Measurements from ENCODE around the gene LAMB3. TPM values are rescaled to one million over a fixed set of nuclear protein-coding genes. Genes with fewer than 3 reads are reported as not detected.

Gene LAMB3
- total RNA-seq, 2 experiments from 2014 or later: 3.1 to 4.2 TPM

DNA sequence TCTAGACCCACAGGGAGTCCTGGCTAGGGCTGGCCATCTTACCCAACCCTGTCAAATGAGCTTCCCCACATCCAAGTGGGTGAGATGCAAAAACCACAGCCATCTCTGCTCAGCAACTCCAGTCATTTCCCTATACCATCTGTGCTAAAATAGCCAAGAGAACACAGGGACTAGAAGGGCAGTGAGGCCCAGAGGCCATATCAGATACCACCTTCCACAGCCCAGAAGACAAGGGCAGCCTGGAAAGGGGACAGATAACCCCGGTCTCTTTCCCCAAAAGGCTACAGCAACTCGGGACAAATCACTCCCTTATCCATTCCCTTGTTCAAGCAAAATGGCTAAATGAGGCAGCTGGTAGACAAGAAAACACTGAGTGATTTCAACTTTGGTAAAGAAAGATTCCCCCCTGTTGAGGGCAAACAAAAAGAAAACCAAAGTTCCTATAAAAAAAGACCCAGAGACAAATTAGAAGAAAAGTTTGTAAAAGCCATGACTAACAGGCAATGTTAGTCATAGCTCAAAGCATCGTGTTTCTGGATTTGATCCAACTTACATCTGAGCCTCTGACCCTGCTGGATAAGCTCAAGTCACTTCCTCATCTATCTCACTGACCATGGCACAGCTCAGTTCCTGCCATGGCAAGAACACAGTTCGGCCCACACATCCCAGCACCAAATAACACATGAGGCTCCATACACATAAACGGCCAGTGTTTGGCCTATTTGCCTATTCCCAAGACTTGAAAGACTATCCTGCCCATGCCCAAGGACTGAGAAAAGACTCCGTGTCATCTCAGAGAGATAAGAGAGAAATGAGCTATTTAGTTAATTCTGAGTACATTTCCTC is 3.1 kb downstream of the LAMB3 start:
- H3K4me1 Mint-ChIP-seq: peaks cover 52% of the 10 kb centered on the region
- H3K9me3 Mint-ChIP-seq (ENCODE audit: low read depth): no peaks in the 10 kb centered on the region
- ChIA-PET POLR2A (no interaction called here), CTCF (interaction anchor here (0.6 to 2.3 kb wide), 14 partner anchors 10 to 175 kb away, joined by 3 to 7 read pairs (median 4); no protein-coding TSS in a partner anchor)
- ATAC-seq (peak; percentile 54), DNase-seq (no peak)
- H3K4me3 Mint-ChIP-seq: no peak overlapping the region
- peak overlapping the region; percentile 48 for H3K27ac Mint-ChIP-seq
- no peaks in the 10 kb centered on the region for H3K36me3 Mint-ChIP-seq (ENCODE audit: low read depth)
- no peaks in the 10 kb centered on the region for H3K27me3 Mint-ChIP-seq
- intact Hi-C loops (cut with DNase I, micrococcal nuclease): loop anchor here in 1 of 2 experiments (1.0 kb wide), 1 partner anchor 24 kb away; no protein-coding TSS in a partner anchor

DNA sequence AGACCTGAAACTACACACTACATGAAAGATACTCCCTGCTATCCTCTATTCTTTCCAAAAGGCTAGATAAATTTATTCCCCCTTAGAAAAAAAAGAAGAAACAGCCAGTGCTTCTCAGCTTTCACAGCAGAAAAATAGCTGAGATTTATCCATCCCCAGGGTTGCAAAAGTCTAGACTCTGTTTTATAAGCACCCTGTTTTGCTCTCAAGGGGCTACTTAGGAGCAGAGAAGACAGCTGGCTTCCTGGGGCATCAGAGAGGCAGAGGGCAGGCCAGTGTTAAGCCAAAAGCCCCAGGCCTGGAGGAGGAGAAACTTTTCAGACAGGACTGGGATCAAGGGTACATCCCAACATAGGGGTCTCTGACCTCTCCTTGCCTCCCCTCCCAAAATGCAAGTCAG is 3.9 kb downstream of the LAMB3 start:
- Mint-ChIP-seq H3K27me3 (no peaks in the 10 kb centered on the region), H3K4me1 (peaks cover 46% of the 10 kb centered on the region), H3K9me3 (ENCODE audit: low read depth) (no peaks in the 10 kb centered on the region), H3K27ac (no peak overlapping the region), H3K36me3 (ENCODE audit: low read depth) (no peaks in the 10 kb centered on the region), H3K4me3 (no peak overlapping the region)
- intact Hi-C loops (cut with DNase I, micrococcal nuclease): no loop called here
- POLR2A ChIA-PET: no interaction called here
- CTCF ChIA-PET: interaction anchor here (0.6 to 2.3 kb wide), 5 partner anchors 13 to 612 kb away, joined by 3 to 7 read pairs (median 4); no protein-coding TSS in a partner anchor
- DNase-seq (no peak), ATAC-seq (no peak)

DNA sequence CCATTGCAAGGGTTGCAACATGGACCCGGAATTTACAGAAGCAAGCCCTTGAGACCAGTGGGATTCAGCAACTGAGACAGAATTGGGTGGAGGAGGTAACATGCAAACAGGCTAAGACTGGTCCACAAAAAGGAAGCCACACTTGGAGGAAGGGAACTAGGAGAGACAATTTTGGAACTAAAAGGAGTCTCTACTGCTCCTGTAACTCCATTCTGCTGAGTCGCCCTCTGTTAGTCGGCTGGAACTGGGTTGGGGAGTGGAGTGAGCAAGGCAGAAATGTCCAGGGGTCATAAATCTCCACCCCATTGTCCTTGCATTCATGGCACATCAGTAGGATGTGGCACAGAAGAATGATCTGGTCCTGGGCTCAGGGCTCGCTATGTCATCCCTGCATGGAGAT is 5.1 kb downstream of the LAMB3 start:
- Mint-ChIP-seq H3K36me3 (ENCODE audit: low read depth) (no peaks in the 10 kb centered on the region), H3K4me3 (no peak overlapping the region), H3K9me3 (ENCODE audit: low read depth) (no peaks in the 10 kb centered on the region), H3K27ac (no peak overlapping the region), H3K27me3 (no peaks in the 10 kb centered on the region), H3K4me1 (peaks cover 35% of the 10 kb centered on the region)
- ChIA-PET POLR2A (no interaction called here), CTCF (interaction anchor here (0.6 to 0.7 kb wide), 2 partner anchors 41 to 80 kb away, joined by 3 to 4 read pairs; no protein-coding TSS in a partner anchor)
- ATAC-seq: no peak
- no peak for DNase-seq
- intact Hi-C loops (cut with DNase I, micrococcal nuclease): loop anchor here in 1 of 2 experiments (2.0 kb wide), 1 partner anchor 46 kb away; no protein-coding TSS in a partner anchor

DNA sequence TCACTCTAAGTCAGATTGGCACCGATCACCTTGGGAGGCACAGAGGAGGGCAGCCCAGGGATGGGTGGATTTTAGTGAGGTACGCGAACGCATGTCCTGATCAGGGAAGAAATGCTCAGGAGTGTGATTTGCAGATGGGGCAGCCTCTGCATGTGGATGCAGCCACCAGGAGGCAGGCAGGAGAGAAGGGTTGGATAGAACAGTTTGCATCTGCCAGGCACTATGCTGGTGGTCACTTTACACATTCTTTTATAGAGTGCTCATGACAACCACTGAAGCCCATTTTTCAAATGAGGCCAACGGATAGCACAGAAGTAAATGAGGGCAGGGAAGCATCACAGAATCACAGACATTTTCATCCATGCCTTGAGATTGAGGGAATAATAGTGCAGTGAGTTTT is 5.7 kb downstream of the LAMB3 start:
- ChIA-PET POLR2A (no interaction called here), CTCF (interaction anchor here (0.6 to 0.8 kb wide), 4 partner anchors 41 to 1512 kb away, joined by 3 to 4 read pairs (median 3); no protein-coding TSS in a partner anchor)
- no peak overlapping the region for H3K4me3 Mint-ChIP-seq
- no peak for DNase-seq
- H3K4me1 Mint-ChIP-seq: peaks cover 31% of the 10 kb centered on the region
- no peaks in the 10 kb centered on the region for H3K36me3 Mint-ChIP-seq (ENCODE audit: low read depth)
- no peaks in the 10 kb centered on the region for H3K9me3 Mint-ChIP-seq (ENCODE audit: low read depth)
- H3K27me3 Mint-ChIP-seq: no peaks in the 10 kb centered on the region
- intact Hi-C loops (cut with DNase I, micrococcal nuclease): loop anchor here in 1 of 2 experiments (2.0 kb wide), 1 partner anchor 46 kb away; no protein-coding TSS in a partner anchor
- H3K27ac Mint-ChIP-seq: no peak overlapping the region
- no peak for ATAC-seq

DNA sequence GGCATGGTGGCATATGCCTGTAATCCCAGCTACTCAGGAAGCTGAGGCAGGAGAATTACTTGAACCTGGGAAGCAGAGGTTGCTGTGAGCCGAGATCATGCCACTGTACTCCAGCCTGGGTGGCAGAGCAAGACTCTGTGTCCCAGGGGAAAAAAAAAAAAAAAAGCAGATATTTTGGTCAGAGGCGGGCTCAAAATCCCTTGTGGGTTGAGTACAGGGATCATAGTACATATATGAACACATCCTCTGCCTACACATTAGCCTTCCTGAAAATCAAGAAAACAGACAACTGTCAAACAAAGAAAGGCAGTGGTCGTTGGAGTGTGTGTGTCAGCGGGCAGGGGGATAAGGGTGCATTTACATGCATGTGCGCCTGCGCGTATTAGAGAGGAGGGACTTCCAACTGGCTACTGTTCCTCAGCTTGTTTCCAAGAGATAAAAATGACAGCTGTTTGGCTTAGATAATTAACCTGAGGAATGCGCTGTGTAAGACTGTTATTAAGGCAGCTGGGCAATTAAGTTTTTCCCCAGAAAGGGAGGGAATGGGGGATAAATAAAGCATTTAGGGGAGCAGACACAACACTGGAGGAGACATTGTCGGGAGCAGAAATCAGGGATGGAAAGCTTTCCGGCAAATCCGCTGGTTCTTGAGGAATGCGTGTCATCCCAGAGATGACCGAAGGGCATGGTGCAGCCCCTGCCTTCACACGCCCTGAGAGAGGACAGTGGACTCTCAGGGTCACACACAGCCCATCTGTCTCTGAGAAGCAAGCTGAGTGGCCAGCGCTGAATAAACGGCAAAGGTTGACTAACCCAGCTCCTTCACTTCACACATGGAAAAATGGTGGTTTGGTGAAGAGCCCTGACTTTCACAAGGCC is 6.4 kb downstream of the LAMB3 start:
- no peak for ATAC-seq
- CTCF ChIA-PET: interaction anchor here (0.6 to 0.8 kb wide), 2 partner anchors 85 to 1511 kb away, joined by 3 read pairs; no protein-coding TSS in a partner anchor
- POLR2A ChIA-PET: no interaction called here
- Mint-ChIP-seq H3K4me3 (no peak overlapping the region), H3K27me3 (no peaks in the 10 kb centered on the region), H3K4me1 (peaks cover 23% of the 10 kb centered on the region), H3K27ac (no peak overlapping the region), H3K36me3 (ENCODE audit: low read depth) (no peaks in the 10 kb centered on the region), H3K9me3 (ENCODE audit: low read depth) (no peaks in the 10 kb centered on the region)
- no peak for DNase-seq
- intact Hi-C loops (cut with DNase I, micrococcal nuclease): loop anchor here in 1 of 2 experiments (2.0 kb wide), 1 partner anchor 47 kb away; no protein-coding TSS in a partner anchor

DNA sequence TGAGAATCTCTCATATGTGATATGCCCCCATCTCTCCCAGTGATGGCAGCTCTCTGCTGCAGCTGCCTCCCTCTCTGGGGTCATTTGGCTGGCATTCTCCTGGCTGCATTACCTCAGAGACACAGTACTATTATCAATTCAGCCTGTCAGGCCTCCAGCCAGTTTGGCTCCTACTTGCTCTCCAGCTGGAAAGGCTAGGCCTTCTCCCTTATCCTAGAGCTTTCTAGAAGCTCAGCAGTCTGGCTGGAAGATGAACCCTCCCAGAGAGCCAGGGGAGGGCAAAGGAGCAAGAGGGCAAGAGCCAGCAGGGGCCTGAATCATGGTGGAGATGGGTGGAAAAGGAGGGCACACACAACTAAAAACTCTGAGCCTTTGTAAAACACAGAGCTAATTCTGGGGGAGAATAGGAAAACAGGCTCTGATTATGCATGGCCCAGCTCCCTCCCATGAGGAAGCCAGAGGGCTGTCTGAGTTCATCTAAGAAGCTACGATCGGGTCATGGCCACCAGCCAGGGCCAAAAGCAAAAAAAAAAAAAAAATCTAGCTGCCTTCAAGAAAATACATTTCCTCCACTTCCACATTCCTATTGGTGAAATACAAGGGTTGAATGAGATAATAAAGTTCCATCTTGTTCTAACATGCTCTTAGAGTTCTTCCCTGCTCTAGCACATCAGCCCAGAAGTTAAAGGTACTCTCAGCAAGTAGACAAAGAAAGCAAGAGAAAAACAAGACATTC is 8.8 kb downstream of the LAMB3 start:
- no peaks in the 10 kb centered on the region for H3K27me3 Mint-ChIP-seq
- H3K4me3 Mint-ChIP-seq: no peak overlapping the region
- H3K4me1 Mint-ChIP-seq: peaks cover 4% of the 10 kb centered on the region
- no peaks in the 10 kb centered on the region for H3K36me3 Mint-ChIP-seq (ENCODE audit: low read depth)
- DNase-seq (no peak), ATAC-seq (no peak)
- intact Hi-C loops (cut with DNase I, micrococcal nuclease): no loop called here
- H3K27ac Mint-ChIP-seq: no peak overlapping the region
- CTCF ChIA-PET: interaction anchor here (0.5 to 1.5 kb wide), 6 partner anchors 13 to 69 kb away, joined by 3 to 5 read pairs (median 3); no protein-coding TSS in a partner anchor
- POLR2A ChIA-PET: no interaction called here
- no peaks in the 10 kb centered on the region for H3K9me3 Mint-ChIP-seq (ENCODE audit: low read depth)

DNA sequence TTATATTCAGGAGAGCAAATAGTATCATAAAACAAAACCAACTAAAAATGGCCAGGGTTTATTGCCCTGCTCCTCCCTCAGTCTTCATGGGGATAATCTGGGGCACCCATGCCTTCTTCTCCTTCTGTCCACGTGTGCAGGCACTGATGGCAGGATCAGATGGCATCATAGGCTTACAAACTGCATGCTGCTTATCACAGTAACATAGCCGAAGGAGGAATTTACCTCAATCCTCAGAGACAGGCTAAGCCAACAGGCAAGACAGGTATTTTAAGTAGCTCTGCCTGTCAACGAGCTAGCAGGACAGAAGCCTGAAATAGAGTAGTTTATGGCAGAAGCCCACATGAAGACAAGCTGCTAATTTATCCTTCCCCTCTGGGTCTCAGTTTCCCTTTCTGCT is 9.4 kb downstream of the LAMB3 start:
- no peak overlapping the region for H3K4me3 Mint-ChIP-seq
- intact Hi-C loops (cut with DNase I, micrococcal nuclease): no loop called here
- no peaks in the 10 kb centered on the region for H3K36me3 Mint-ChIP-seq (ENCODE audit: low read depth)
- no peaks in the 10 kb centered on the region for H3K4me1 Mint-ChIP-seq
- ChIA-PET CTCF (interaction anchor here (0.9 to 1.6 kb wide), 6 partner anchors 12 to 105 kb away, joined by 3 to 5 read pairs (median 3); no protein-coding TSS in a partner anchor), POLR2A (no interaction called here)
- H3K27ac Mint-ChIP-seq: no peak overlapping the region
- no peaks in the 10 kb centered on the region for H3K27me3 Mint-ChIP-seq
- DNase-seq: no peak
- no peaks in the 10 kb centered on the region for H3K9me3 Mint-ChIP-seq (ENCODE audit: low read depth)
- ATAC-seq: no peak

DNA sequence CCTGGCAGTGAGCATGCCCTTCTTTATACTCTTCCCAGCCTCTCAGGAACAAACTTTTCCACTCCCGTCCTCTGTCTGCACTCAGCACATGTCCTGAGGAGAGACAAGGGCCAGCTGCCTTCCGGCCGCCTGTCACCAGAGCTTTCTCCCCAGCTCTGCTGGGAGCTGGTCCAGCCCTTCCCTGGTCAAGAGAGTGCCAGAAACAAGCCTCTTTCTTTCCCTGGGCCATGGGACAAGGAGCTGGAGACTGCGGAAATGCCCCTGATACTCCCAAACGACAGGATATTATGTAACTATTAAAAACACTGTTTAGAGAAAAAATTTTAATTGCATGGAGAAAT is 10.4 kb downstream of the LAMB3 start:
- POLR2A ChIA-PET: no interaction called here
- H3K4me1 Mint-ChIP-seq: no peaks in the 10 kb centered on the region
- no peak overlapping the region for H3K4me3 Mint-ChIP-seq
- DNase-seq (no peak), ATAC-seq (no peak)
- H3K9me3 Mint-ChIP-seq (ENCODE audit: low read depth): no peaks in the 10 kb centered on the region
- intact Hi-C loops (cut with DNase I, micrococcal nuclease): no loop called here
- H3K27ac Mint-ChIP-seq: no peak overlapping the region
- no peaks in the 10 kb centered on the region for H3K36me3 Mint-ChIP-seq (ENCODE audit: low read depth)
- CTCF ChIA-PET: interaction anchor here (1.0 to 1.6 kb wide), 3 partner anchors 13 to 106 kb away, joined by 3 to 4 read pairs (median 3); no protein-coding TSS in a partner anchor
- H3K27me3 Mint-ChIP-seq: no peaks in the 10 kb centered on the region

DNA sequence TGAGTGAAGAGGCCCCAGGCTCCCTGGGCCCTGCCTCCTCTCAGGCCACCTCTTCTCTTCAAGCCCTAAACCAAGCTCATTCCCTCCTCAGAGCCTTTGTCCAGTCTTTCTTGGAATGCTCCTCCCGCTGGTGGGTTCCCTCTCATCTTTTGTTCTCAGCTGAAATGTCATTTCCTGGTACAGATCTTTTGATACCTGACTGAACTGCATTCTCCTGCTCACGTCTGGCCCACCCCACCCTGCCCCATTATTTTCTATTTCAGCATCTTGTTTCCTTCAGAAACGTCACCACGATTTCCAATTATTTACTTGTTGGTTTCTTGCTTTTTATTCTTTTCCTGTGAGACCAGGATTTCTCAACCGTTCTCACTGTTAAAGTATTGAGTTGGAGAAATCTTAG is 16.4 kb downstream of the LAMB3 start:
- CTCF ChIA-PET: interaction anchor here (0.7 to 2.0 kb wide), 4 partner anchors 15 to 827 kb away, joined by 3 to 4 read pairs (median 3); no protein-coding TSS in a partner anchor
- Mint-ChIP-seq H3K36me3 (ENCODE audit: low read depth) (no peaks in the 10 kb centered on the region), H3K9me3 (ENCODE audit: low read depth) (no peaks in the 10 kb centered on the region), H3K27me3 (no peaks in the 10 kb centered on the region), H3K4me3 (no peak overlapping the region), H3K4me1 (peaks cover 3% of the 10 kb centered on the region), H3K27ac (no peak overlapping the region)
- intact Hi-C loops (cut with DNase I, micrococcal nuclease): no loop called here
- no peak for ATAC-seq
- DNase-seq: no peak
- POLR2A ChIA-PET: no interaction called here

DNA sequence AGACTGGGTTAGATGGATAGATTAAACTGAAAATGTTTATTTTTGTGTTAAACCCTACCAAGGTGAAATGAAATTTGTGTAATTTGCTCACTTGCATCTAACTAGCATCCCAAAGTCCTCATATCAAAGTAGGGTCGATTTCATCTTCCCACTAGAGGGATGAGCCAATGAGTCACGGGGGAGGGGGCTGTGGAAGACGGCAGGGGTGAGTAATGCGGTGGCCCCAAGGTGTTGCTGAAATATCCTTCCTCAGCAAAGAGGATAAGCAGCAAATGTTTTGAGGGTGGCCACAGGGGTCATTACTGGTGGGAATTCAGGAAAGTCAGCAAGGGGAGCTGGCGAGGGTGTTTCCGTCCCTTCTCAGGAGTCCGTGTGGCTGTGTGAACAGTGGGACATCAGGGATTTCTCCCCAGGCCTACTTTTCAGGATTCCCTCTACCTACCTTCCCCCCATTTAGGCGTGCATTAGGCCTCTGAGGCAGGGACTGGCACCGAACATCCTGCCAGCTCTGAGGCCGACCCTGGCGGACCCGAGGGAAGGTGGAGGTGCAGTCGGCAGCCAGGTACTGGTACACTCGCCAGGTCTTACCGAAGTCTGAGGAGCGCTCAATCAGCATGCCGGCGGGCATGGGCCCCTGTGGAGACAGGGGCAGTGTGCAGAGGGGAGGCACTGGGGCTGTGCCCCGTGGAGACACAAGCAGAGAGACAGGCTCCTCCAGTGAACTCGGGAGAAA is 18.1 kb downstream of the LAMB3 start:
- Mint-ChIP-seq H3K4me1 (peaks cover 3% of the 10 kb centered on the region), H3K27ac (no peak overlapping the region), H3K36me3 (ENCODE audit: low read depth) (no peaks in the 10 kb centered on the region), H3K27me3 (no peaks in the 10 kb centered on the region), H3K4me3 (no peak overlapping the region), H3K9me3 (ENCODE audit: low read depth) (no peaks in the 10 kb centered on the region)
- no peak for ATAC-seq
- ChIA-PET CTCF (interaction anchor here (0.9 to 2.0 kb wide), 3 partner anchors 64 to 114 kb away, joined by 4 to 5 read pairs (median 5); no protein-coding TSS in a partner anchor), POLR2A (no interaction called here)
- intact Hi-C loops (cut with DNase I, micrococcal nuclease): no loop called here
- DNase-seq: no peak
